Loucy (cell line): ENCODE measurements around the gene AEBP2.

Source experiments
- EZH2phosphoT487 ChIP-seq: fragments of 200-600 bp; IDR thresholded peaks from 2 replicates; pipeline ENCODE4 v1.6.1; 2018; ENCODE audit warnings: antibody characterized with exemption, mild to moderate bottlenecking, moderate library complexity, borderline replicate concordance
- TF ChIP-seq, protein P1 (sequence below): fragments of 200-600 bp; sonication (generic); conservative IDR thresholded peaks from 2 replicates; pipeline ENCODE4 v1.5.1; 2014; ENCODE audit warnings: mild to moderate bottlenecking, antibody characterized with exemption, low read length

DNA sequence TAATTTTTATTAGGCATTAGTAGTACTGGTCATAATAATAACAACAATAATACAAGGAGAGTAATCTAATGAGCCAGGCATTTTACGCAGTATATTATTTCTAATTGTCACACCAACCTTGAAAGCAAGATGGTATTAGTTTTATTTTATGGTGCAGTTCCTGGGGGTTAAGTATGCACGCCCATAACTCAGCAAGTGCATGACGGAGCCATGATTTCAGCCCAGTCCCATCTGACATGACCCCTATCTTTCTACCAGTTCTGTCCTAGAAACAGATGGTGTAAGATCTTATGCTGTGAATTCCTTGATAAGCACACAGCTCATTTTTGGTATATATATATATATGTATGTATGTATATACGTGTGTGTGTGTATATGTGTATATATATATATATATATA lies 106.0 kb downstream of the AEBP2 start:
- TF ChIP-seq, protein P1, sequence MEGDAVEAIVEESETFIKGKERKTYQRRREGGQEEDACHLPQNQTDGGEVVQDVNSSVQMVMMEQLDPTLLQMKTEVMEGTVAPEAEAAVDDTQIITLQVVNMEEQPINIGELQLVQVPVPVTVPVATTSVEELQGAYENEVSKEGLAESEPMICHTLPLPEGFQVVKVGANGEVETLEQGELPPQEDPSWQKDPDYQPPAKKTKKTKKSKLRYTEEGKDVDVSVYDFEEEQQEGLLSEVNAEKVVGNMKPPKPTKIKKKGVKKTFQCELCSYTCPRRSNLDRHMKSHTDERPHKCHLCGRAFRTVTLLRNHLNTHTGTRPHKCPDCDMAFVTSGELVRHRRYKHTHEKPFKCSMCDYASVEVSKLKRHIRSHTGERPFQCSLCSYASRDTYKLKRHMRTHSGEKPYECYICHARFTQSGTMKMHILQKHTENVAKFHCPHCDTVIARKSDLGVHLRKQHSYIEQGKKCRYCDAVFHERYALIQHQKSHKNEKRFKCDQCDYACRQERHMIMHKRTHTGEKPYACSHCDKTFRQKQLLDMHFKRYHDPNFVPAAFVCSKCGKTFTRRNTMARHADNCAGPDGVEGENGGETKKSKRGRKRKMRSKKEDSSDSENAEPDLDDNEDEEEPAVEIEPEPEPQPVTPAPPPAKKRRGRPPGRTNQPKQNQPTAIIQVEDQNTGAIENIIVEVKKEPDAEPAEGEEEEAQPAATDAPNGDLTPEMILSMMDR, result no peak
- no peak for TF ChIP-seq EZH2phosphoT487
